ENCODE results near the gene NGF.

- TF ChIP-seq CTCF (IDR thresholded peaks at IDR 0.05) (no peak), POLR2A (IDR thresholded peaks at IDR 0.05) (no peak)
Measured at GRCh38 chr1:115265099-115265498, 73.0 kb downstream of the NGF start.

Measured in lower leg skin (tissue), 3 donors.